Astrocyte (in vitro differentiated cells and primary cell): ENCODE measurements around the gene BRWD1. TPM values are rescaled to one million over a fixed set of nuclear protein-coding genes. Genes with fewer than 3 reads are reported as not detected.

Experiments
- DNase-seq: peaks from one replicate; pipeline ENCODE4 v3.0.0-alpha.2; 2010; ENCODE audit warnings: low read depth
- FAIRE-seq: peaks from 2 replicates; lab custom pipeline; 2011; peaks lifted over from hg19 to GRCh38; lab: Jason Lieb, UNC
- H2AFZ ChIP-seq: 2 replicates; pipeline ENCODE4 v1.6.0; 2012; ENCODE audit warnings: low read depth, low read length, inconsistent platforms
- H3K27ac ChIP-seq: 2 replicates; pipeline ENCODE4 v1.5.1; 2011; ENCODE audit warnings: low read depth, low read length, inconsistent platforms
- H3K27me3 ChIP-seq: 2 replicates; pipeline ENCODE4 v1.6.0; 2011; ENCODE audit warnings: low read length, inconsistent platforms; ENCODE audit not compliant: insufficient read depth
- H3K36me3 ChIP-seq: 2 replicates; pipeline ENCODE4 v1.5.1; 2011; ENCODE audit warnings: low read length, inconsistent platforms; ENCODE audit not compliant: insufficient read depth
- H3K4me1 ChIP-seq: 2 replicates; pipeline ENCODE4 v1.5.1; 2011; ENCODE audit warnings: low read length, inconsistent platforms; ENCODE audit not compliant: insufficient read depth
- H3K4me2 ChIP-seq: 2 replicates; pipeline ENCODE4 v1.6.0; 2012; ENCODE audit warnings: low read length, inconsistent platforms
- H3K4me3 ChIP-seq: 2 replicates; pipeline ENCODE4 v1.5.1; 2011; ENCODE audit warnings: low read depth, mild to moderate bottlenecking, low read length, inconsistent platforms; ENCODE audit not compliant: insufficient read depth
- H3K79me2 ChIP-seq: 2 replicates; pipeline ENCODE4 v1.6.0; 2012; ENCODE audit warnings: mild to moderate bottlenecking, low read length, inconsistent platforms; ENCODE audit not compliant: insufficient read depth
- H3K9ac ChIP-seq: 2 replicates; pipeline ENCODE4 v1.6.0; 2012; ENCODE audit warnings: mild to moderate bottlenecking, low read length, inconsistent platforms
- H3K9me3 ChIP-seq: 2 replicates; pipeline ENCODE4 v1.5.1; 2012; ENCODE audit warnings: low read depth, mild to moderate bottlenecking, low read length, inconsistent platforms; ENCODE audit not compliant: insufficient read depth
- H4K20me1 ChIP-seq: 2 replicates; pipeline ENCODE4 v1.6.0; 2012; ENCODE audit warnings: low read length, inconsistent platforms; ENCODE audit not compliant: insufficient read depth
- H3K27ac Mint-ChIP-seq: one replicate; pipeline ENCODE4 v1.8.0; 2021; ENCODE audit warnings: mild to moderate bottlenecking, mixed read lengths; ENCODE audit not compliant: unreplicated experiment
- H3K27me3 Mint-ChIP-seq: one replicate; pipeline ENCODE4 v1.8.0; 2021; ENCODE audit warnings: low read depth, mixed read lengths; ENCODE audit not compliant: unreplicated experiment
- H3K36me3 Mint-ChIP-seq: one replicate; pipeline ENCODE4 v1.8.0; 2021; ENCODE audit warnings: low read depth, mixed read lengths; ENCODE audit not compliant: unreplicated experiment
- H3K4me1 Mint-ChIP-seq: one replicate; pipeline ENCODE4 v1.8.0; 2021; ENCODE audit warnings: low read depth, mixed read lengths; ENCODE audit not compliant: unreplicated experiment
- H3K4me3 Mint-ChIP-seq: one replicate; pipeline ENCODE4 v1.8.0; 2021; ENCODE audit warnings: mild to moderate bottlenecking, moderate library complexity, mixed read lengths; ENCODE audit not compliant: unreplicated experiment
- H3K9me3 Mint-ChIP-seq: one replicate; pipeline ENCODE4 v1.8.0; 2021; ENCODE audit warnings: mild to moderate bottlenecking, mixed read lengths; ENCODE audit not compliant: unreplicated experiment
- CTCF ChIP-seq: IDR thresholded peaks from 2 replicates; pipeline ENCODE4 v1.5.1; 2011; ENCODE audit warnings: low read depth, mild to moderate bottlenecking, inconsistent platforms, low read length, moderate library complexity; ENCODE audit not compliant: insufficient read depth
- EZH2 ChIP-seq: IDR thresholded peaks from 2 replicates; pipeline ENCODE4 v1.6.1; 2012; ENCODE audit warnings: mild to moderate bottlenecking, low read length, inconsistent platforms; ENCODE audit not compliant: insufficient read depth
- total RNA-seq: library from RNA; stranded (reverse); gene quantifications from 2 replicates; pipeline ENCODE4 v1.2.1, GENCODE V29; 2021

BRWD1 gene
- total RNA-seq, 1 donor from 2014 or later, result 28.1 TPM

DNA sequence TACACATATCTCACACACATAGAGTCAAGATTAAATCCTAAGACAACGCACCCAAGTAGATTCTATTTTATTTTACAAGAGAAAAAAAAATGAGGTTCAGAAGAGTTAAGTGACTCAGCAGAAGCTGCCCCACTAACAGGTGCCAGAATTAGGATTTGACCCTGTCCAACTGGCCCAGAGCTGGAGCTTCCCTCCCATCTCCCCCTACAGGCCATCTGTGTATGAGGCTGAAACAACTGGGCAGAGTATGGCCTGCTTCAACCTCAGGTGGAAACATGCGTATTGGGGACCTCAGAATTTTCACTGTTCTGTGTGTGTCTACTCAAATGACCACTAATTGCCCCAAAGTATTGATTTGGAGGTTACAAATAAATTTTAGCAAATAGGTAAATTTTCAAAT lies 160.1 kb downstream of the BRWD1 start:
- Mint-ChIP-seq H3K4me1 (no peaks in the 10 kb centered on the region), H3K27ac (no peak overlapping the region), H3K36me3 (no peaks in the 10 kb centered on the region), H3K27me3 (peaks cover 3% of the 10 kb centered on the region), H3K9me3 (peaks cover 5% of the 10 kb centered on the region), H3K4me3 (no peak overlapping the region)
- Histone ChIP-seq H3K9me3 (no peaks in the 10 kb centered on the region), H3K4me2 (no peak overlapping the region), H3K9ac (no peak overlapping the region), H3K27me3 (no peaks in the 10 kb centered on the region), H3K27ac (no peak overlapping the region), H4K20me1 (no peaks in the 10 kb centered on the region), H3K4me1 (peaks cover 9% of the 10 kb centered on the region), H3K36me3 (no peaks in the 10 kb centered on the region), H3K4me3 (no peak overlapping the region), H3K79me2 (no peaks in the 10 kb centered on the region), H2AFZ (no peak overlapping the region)
- peak; percentile 26 for TF ChIP-seq CTCF
- no peak for TF ChIP-seq EZH2
- no peak for DNase-seq
- FAIRE-seq, result no peak

- Histone ChIP-seq H3K79me2 (no peaks in the 10 kb centered on the region), H3K27me3 (no peaks in the 10 kb centered on the region), H3K27ac (no peak overlapping the region), H3K4me1 (peaks cover 9% of the 10 kb centered on the region), H3K36me3 (no peaks in the 10 kb centered on the region), H2AFZ (no peak overlapping the region), H3K9me3 (no peaks in the 10 kb centered on the region), H4K20me1 (no peaks in the 10 kb centered on the region), H3K4me3 (no peak overlapping the region), H3K4me2 (no peak overlapping the region), H3K9ac (no peak overlapping the region)
- no peak overlapping the region for H3K4me3 Mint-ChIP-seq
- H3K27ac Mint-ChIP-seq, result no peak overlapping the region
- H3K9me3 Mint-ChIP-seq, result peaks cover 5% of the 10 kb centered on the region
- peaks cover 3% of the 10 kb centered on the region for H3K27me3 Mint-ChIP-seq
- no peaks in the 10 kb centered on the region for H3K4me1 Mint-ChIP-seq
- FAIRE-seq (no peak), DNase-seq (no peak)
- TF ChIP-seq EZH2 (no peak), CTCF (no peak)
- no peaks in the 10 kb centered on the region for H3K36me3 Mint-ChIP-seq
Observed at GRCh38 chr21:39152271-39152670, 161.2 kb downstream of the BRWD1 start.

GRCh38 chr21:39150877-39151276 lies 162.6 kb downstream of the BRWD1 start:
- H3K9me3 ChIP-seq, result no peaks in the 10 kb centered on the region
- H3K4me1 Mint-ChIP-seq, result no peaks in the 10 kb centered on the region
- FAIRE-seq, result no peak
- no peaks in the 10 kb centered on the region for H3K79me2 ChIP-seq
- H3K27me3 Mint-ChIP-seq, result peaks cover 3% of the 10 kb centered on the region
- no peak overlapping the region for H3K4me2 ChIP-seq
- no peaks in the 10 kb centered on the region for H3K36me3 ChIP-seq
- no peaks in the 10 kb centered on the region for H3K36me3 Mint-ChIP-seq
- no peak overlapping the region for H2AFZ ChIP-seq
- no peak overlapping the region for H3K4me3 Mint-ChIP-seq
- no peak overlapping the region for H3K9ac ChIP-seq
- no peak overlapping the region for H3K4me3 ChIP-seq
- H3K27me3 ChIP-seq, result no peaks in the 10 kb centered on the region
- H3K27ac ChIP-seq, result no peak overlapping the region
- no peaks in the 10 kb centered on the region for H4K20me1 ChIP-seq
- H3K27ac Mint-ChIP-seq, result no peak overlapping the region
- peaks cover 4% of the 10 kb centered on the region for H3K4me1 ChIP-seq
- H3K9me3 Mint-ChIP-seq, result peaks cover 5% of the 10 kb centered on the region
- TF ChIP-seq CTCF, result no peak
- TF ChIP-seq EZH2, result no peak
- no peak for DNase-seq
